ENCODE measurements around the gene PHLDB2.
"Not testable (repeated sequence)": the region's sequence is repeated elsewhere in the genome, so short reads cannot be mapped to it uniquely, and the experiment has no call there.

PHLDB2 gene

DNA sequence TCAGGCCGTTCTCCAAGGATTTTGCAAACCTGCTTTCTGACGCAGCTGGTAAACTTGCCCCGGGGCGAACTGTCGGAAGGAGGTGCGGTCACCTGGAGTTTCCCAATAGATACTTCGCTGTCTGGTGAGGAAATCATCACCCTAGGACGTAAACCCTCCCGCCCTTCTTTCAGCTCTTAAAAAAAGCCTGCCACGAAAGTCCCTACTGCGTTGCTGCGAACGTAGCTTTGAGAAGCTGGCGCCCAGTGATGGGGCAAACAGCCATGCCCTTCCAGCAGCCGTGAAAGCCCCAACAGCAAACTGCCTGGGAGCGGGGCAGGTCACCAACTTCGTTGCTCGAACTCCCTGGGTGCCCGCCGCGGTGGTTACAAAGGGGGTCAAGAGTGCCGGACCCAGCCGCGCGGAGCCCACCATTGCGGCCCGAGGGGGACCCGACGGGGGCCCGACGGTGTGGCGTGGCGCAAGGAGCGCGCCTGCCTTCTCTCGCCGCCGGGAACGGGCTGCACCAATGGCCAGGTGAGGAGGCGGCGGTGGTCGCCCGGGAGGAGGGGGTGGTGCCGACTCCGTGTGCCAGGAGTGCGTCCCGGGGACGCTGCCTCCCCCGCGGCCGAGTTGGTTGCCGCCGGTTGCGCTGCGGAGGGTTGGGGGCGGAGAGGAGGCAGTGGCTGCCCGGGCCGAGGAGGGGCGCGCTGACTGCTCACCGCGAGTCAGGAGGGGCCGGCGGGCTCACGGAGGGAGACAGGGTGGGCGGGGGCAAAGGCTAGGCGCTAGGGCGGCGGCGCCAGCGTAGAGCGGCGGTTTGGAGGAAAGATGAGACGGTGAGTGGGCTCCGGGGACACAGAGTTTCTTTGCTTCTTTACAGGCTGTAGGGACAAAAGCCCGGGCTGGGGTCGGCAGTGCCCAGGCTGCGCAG is at the start of gene PHLDB2:
Gene PHLDB2, plus strand, starts transcription at position 205 of the 913 bp plus-strand sequence. CDS start 24,813 bp downstream, outside the sequence.
- no peak for DNase-seq (ENCODE audit: low read depth, low spot score)

DNA sequence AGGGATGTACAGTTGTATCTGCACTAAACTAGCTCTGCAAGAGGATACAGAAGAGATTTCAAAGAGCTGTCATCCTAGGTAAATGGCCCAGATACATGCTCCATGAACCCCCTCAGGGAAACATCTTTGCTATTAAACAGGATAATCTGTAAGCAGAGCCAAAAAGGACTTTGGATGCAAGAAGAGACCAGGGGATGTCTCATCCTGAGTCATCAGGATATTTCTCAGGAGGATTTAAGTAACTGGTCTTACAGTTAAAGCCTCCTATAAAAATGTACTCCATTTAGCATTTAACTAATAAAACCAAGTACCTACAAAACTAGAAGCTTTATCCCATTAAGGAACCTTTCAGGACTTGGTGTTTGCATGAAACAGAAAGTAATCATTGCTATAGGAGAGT is 48.2 kb upstream of the PHLDB2 start:
- peak; percentile 46 for DNase-seq (ENCODE audit: low read depth, low spot score)

DNA sequence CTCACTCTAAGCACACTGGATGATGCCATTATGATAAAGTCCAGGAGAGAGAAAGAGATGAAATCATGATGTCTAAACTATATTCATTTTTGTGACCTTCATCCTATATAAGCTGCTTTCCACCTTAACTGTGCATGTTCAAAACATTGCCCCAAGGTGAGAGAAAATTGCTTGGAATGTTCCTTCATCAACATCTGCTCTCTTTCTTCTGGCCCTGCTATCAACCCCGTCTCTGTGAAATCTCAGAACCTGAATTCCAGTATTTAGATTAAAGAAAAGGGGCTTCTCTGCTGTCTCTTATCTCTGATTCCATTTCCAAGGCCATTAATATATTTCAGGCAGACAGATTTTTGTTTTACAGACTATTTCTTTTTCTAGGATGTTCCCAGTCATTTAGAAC is 47.3 kb upstream of the PHLDB2 start:
- DNase-seq (ENCODE audit: low read depth, low spot score), result no peak

DNA sequence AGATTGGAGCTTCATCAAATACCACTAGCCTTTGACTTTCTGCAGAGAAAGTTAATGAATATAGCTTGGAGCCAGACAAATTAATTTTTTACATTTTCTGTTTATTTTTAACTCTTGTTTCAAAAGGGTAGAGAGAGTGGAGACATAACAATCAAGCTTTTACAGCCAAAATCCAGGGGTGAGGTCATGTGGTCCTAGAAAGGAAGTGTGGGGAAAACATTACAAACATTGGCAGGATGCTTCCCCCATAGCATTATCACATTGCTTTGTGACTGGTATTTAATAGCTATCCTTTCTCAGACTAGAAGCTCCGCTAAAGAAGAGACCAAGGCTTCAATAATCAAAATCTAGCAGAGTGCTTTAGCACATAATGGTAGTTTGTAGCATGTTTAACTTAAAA is 46.4 kb upstream of the PHLDB2 start:
- DNase-seq (ENCODE audit: low read depth, low spot score), result no peak

DNA sequence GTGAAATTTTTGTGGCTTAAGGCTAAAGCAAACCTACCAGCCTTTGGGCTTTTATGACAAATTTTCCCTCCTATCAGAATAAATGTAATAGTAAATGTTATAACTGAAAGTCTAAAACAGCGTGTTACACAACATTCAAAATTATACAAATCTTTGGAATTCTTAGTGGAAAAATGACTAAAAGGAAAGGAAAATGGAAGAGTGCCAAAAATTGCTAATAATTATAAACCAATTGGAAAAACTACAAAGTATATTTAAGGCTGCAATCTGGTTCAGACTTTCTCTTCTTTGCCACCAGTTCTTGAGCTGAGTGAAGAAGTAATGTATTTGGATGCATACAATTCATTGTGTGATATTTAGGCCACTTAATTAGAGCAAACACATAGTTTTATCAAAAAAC is 45.6 kb upstream of the PHLDB2 start:
- no peak for DNase-seq (ENCODE audit: low read depth, low spot score)

DNA sequence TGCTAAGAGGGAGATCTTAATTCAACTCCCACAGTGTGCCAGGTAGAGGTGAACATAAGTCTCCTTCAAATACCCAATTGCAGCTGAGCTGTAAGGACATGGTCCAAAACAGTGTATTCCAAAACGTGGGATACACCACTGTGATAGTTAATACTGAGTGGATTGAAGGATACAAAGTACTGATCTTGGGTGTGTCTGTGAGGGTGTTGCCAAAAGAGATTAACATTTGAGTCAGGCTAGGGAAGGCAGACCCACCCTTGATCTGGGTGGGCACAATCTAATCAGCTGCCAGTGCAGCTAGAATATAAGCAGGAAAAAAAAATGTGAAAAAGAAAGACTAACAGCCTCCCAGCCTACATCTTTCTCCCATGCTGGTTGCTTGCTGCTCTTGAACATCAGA is 45.1 kb upstream of the PHLDB2 start:
- DNase-seq (ENCODE audit: low read depth, low spot score), result no peak

DNA sequence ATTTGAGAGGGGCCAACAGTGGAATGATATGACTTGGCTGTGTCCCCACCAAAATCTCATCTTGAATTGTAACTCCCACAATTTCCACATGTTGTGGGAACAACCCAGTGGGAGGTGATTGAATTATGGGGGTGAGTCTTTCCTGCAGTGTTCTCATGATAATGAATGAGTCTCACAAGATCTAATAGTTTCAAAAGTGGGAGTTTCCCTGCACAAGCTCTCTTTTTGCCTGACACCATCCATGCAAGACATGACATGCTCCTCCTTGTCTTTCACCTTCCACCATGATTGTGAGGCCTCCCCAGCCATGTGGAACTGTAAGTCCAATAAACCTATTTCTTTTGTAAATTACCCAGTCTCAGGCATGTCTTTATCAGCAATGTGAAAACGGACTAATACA is 42.3 kb upstream of the PHLDB2 start:
- DNase-seq (ENCODE audit: low read depth, low spot score), result not testable (repeated sequence)

DNA sequence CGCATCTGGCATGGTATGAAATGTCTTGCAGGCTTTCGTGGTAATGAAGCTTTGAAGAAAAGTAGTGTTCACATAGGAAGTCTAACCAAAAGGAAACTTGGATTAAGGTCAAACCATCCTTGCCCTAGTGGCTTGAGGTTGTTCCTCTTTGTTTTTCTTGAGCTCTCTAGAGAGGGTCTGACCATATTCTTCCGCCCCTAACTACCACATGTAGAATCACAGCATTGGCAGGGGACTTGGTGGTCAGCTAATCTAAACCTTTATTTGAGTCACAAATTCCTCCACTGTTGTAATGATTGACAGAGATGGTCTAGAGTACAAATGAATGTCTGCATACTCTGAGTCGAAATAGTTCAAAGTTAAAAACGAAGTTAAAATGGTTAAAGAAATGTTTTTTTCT is 39.1 kb upstream of the PHLDB2 start:
- DNase-seq (ENCODE audit: low read depth, low spot score), result no peak

DNA sequence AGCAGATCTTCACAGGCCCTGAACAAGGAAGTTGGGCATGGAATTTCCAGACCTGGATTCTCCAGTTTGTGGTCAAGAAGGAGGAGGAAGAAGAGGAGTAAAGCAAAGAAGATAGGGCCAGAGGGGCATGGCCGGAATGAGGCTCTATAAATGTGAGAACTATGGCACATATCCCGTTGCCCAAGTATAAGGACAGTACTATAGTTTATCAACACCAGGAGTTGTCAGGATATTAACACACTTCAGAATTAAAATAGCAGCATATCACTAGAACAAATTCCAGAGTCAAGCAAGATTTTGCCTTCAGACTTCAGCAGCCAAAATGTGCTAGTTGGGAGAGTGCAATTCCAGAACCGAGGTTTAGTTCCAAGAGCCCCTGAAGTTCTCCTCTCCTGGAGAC is 38.4 kb upstream of the PHLDB2 start:
- DNase-seq (ENCODE audit: low read depth, low spot score), result no peak

DNA sequence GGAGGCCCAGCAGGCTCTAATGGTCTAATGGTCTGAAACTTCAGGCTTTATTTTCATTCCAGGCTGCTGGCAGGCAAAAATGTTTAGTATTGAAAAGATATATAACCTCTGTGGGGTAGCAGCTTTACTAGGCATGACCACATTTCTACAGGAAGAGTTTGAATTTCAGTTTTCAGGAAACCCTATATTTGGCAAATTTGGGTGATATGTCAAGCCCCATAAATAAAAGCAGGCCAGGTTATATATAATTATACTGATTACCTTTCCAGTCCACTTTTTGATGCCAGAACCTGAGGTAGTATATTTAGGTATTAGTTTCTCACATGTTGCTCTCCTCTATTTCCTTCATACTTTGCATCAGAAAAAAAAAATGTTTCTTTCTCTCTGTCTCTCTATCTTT is 37.2 kb upstream of the PHLDB2 start:
- DNase-seq (ENCODE audit: low read depth, low spot score), result no peak

DNA sequence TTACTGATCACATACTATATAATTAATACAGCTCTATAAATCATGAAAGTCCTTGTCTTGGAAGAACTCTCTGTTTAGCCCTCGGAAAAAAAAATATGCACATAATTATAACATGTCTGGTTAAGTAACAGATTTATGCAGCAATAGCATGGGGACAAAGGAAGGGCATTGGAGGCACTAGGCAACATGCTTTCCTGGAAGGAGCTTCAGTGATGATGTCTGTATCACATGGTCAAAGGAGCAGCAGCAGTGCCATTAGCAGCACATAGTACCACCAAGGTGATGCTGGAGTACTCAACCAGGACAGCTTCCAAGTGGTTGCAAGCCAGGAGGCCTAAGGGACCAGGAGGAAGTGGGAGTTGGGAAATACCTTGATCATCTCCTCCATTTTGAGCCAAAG is 36.3 kb upstream of the PHLDB2 start:
- no peak for DNase-seq (ENCODE audit: low read depth, low spot score)

DNA sequence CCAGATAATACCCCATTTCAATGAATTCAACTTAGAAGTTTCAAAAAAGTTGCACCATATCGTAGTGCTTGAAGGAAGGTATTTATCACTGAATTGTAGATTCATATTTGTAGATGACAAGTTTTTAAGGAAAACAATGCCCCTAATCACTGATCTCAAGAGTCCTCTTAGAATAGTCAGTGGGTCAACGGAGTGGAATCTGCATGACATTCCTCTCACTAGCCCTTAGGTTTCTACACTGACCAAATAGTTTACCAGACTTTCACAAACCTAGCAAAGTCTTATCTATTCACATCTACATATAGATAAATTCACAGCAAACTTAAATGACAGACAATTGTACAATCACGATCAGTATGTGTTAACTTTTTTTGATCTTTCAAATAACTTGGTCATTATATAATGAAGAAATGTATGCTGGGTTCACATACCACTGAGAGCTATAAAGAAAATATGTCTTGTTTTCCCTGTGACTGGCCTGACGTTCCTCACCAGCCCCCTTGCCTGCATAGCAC is 35.7 kb upstream of the PHLDB2 start:
- no peak for DNase-seq (ENCODE audit: low read depth, low spot score)

DNA sequence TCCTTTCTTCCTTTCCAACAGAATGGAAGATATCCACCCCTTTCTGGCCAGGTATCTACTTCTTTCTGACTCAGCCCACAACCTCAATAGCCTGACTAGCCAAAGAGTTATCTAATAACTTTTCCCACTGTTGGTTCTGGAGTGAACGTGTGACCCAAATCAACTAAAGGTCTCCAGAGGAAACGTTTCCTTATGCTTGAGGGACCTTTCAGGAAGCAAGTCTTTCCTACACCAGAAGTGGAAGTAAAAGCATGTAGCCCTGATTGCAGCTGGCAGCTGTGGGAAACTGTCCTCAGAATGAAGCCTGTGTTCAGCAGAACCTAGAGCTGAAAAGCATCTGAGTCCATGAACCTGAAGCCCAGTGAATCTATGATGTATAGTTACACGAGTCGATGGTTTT is 34.7 kb upstream of the PHLDB2 start:
- DNase-seq (ENCODE audit: low read depth, low spot score), result no peak

DNA sequence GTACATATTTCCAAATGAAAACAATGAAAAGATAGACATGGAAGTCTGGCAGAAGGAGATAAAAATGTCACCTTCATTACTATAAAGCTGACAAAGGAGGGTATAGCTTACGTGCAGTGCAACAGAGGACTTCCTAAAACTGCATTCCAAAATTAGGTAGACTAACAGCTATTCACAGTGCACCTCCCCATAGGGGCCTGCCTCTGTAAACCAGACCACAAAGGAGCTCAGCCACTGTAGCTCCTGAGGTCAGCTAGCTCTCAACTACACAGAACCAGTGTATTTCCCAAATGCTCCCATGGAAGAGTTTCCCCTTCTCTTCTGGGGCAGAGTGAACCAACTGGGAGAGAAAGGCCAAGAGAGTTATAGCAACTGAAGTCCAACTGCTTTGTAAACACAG is 31.2 kb upstream of the PHLDB2 start:
- no peak for DNase-seq (ENCODE audit: low read depth, low spot score)

DNA sequence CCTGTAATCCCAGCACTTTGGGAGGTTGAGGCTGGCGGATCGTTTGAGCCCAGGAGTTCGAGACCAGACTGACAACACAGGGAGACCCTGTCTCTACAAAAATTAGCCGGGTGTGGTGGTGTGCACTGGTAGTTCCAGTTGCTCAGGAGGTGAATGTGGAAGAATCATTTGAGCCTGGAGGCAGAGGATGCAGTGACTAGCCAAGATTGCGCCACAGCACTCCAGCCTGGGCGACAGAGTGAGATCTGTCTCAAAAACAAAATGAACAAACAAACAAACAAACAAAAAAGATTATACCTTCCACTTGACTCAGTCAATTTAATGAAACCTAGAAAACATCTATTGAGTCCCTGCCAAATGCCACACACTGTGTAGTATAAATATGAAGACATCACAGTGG is 30.5 kb upstream of the PHLDB2 start:
- DNase-seq (ENCODE audit: low read depth, low spot score), result no peak

DNA sequence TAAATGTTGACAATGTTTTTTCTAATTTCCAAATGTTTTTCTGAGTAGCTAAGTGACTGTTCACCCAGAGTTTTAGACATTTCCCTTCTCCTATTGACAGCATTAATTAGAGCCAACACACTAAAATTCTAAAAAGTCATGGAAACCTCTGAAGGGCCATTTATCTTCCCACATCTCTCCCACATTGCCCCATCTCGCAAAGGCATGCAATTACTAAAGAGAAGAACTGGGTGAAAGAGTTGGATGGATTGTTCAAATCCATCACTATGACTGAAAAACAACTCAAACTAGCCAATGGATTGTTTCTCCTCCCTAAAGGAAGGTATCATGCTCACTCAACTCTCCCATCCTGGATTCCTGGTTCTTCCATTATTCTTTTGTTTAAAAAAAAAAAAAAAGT is 30.0 kb upstream of the PHLDB2 start:
- DNase-seq (ENCODE audit: low read depth, low spot score), result no peak

DNA sequence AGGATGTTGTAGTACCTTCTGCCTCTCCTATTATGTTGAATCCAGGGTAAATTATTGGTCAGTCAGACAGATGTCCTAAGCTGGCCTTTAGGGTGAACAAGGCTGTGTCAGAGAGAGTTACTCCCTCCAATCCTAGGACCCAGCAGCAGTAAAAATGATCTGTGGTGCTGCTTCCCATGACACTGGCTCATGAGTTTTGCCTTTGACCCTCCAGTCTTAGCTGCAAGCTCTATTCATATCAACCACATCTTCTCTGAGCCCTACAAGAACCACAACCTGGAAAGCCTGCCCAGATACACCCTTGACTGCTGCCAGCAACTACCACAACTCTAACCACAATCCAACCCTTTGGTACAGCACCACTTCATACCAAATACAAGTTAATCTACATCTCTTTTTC is 27.2 kb upstream of the PHLDB2 start:
- DNase-seq (ENCODE audit: low read depth, low spot score), result no peak

DNA sequence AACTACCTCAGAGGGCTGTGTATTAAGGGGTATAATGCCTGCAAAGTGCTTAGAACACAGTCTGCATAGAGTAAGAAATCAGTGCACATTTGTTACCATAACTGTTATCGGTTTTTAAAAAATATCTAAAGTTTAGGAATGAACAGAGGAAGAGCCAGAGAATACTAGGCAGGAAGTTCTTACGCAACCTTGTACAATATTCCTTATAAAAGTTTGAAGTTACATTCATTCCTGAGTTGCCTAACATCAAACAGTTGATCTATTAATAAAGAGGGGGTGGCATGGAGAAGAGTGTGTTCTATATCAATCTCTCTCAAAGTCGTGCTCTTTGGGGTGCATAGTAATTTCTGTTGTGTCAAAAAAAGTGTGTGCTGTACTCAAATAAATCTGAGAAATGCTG is 22.0 kb upstream of the PHLDB2 start:
- DNase-seq (ENCODE audit: low read depth, low spot score), result no peak

DNA sequence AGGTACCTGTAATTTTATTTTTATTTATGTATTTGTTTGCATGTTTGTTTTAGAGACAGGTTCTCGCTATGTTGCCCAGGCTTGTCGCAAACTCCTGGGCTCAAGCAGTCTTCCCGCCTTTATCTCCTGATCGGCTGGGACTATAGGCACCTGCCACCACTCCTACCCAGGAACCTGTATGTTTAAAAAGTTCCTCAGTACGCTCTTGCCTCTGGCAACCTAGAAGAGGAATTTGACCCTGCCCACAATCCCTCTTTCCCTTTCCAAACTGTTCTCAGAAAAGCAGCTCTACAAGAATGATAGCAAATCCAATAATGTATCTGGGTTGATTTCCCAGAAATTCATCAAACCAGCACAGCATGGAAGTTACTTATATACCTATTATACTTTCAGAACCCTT is 20.9 kb upstream of the PHLDB2 start:
- DNase-seq (ENCODE audit: low read depth, low spot score), result no peak

DNA sequence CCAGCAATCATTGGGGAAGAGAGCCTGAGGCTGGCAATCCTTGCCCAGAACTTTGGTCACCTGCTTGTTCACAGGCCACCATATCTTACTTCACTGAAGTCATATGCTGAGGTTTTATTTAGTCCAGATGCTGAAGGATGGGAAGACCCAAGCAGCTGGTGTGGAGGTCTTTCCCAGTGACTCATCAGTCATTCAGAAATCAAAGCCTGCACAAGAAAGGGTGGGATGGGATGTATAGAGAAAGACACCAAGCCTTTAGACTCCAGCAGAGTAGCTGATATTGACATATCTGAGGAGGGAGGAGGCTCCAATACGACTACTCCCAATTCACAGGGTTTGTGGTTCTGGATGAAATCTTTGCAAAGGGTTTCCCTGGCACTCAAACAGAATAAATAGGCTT is 13.0 kb upstream of the PHLDB2 start:
- no peak for DNase-seq (ENCODE audit: low read depth, low spot score)

DNA sequence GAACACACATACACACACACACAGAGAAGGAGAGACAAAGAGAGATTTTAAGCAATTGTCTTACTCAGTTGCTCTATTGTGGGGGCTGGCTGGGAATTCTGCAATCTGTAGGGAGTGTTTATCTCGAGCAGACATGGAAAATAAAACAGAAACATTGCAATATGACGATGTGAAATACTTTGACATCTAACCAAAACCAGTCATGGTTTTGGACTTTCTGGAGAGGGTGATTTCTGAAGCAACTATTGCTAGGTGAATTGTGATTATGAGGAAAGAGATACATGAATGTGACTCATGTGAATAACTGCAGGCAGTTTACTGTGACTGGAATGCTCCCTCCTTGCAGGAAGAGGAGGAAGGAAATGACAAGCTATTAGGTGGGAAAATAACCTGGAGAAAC is 12.3 kb upstream of the PHLDB2 start:
- DNase-seq (ENCODE audit: low read depth, low spot score), result no peak

DNA sequence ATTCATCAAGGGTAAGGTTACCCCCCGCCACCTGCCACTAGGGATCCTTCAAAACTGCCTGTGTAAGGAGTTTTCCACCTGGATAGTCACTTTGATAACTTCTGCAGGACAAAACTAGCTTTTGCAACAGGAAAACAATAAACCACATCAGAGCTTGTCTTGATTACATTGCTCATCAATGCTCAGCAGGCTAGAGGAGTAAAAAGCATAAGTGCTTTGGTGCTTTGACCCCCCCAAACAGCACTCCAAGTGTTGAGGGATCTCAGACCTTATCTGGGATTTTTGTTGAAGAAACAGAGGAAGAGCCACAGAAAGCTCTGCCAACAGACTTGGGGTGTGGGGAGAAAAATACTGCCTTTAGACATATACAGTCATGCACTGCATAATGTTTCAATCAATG is 10.8 kb upstream of the PHLDB2 start:
- no peak for DNase-seq (ENCODE audit: low read depth, low spot score)

DNA sequence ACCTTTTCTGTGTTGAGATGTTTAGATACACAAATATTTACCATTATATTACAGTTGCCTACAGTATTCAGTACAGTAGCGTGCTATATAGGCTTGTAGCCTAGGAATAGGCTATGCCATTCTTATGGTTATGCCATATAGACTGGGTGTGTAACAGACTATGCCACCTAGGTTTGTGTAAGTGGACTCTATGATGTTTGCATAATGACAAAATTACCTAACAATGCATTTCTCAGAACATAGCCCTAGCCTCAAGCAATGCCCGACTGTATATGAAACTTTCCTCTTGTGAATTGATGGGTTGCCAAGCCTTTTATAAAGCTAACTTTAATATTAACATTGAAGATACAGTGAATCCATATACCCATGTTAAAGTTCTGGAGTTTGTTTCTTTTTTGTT is 10.3 kb upstream of the PHLDB2 start:
- DNase-seq (ENCODE audit: low read depth, low spot score), result no peak

DNA sequence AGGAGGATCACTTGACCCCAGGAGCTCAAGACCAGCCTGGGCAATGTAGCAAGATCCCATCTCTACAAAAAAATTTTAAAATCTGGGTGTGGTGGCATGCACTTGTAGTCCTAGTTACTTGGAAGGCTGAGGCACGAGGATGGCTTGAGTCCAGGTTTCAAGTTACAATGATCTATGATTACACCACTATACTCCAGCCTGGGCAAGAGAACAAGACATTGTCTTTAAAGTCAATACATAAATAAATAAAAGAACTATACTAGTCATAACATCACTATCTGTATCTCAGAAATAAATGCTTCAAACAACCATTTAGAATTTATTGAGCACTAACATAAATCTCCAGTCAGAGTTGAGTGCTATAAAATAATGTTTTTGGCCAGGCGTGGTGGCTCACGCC is 8.5 kb upstream of the PHLDB2 start:
- no peak for DNase-seq (ENCODE audit: low read depth, low spot score)

Data from smooth muscle cell of the brain vasculature (primary cell).